Cerebellar nuclear complex (tissue), 1 donor: ENCODE data around the gene OFD1.
"Not testable (repeated sequence)": the region's sequence is repeated elsewhere in the genome, so short reads cannot be mapped to it uniquely, and the experiment has no call there.

ENCODE experiments used
- DNase-seq, 2 experiments: peaks; one replicate each; lab custom pipeline; 2025; lab: John Stamatoyannopoulos, UW

The OFD1 gene

GRCh38 chrX:13702111-13702789 lies 32.3 kb upstream of the OFD1 start:
- no peak for DNase-seq

GRCh38 chrX:13703135-13703534 lies 31.4 kb upstream of the OFD1 start:
- no peak for DNase-seq

- DNase-seq = no peak
Measured at GRCh38 chrX:13703589-13703988, 31.0 kb upstream of the OFD1 start.

GRCh38 chrX:13711141-13711540 lies 23.4 kb upstream of the OFD1 start:
- no peak for DNase-seq

- DNase-seq = no peak
Measured at GRCh38 chrX:13716455-13716854, 18.1 kb upstream of the OFD1 start.

GRCh38 chrX:13716905-13717304 lies 17.6 kb upstream of the OFD1 start:
- no peak for DNase-seq

GRCh38 chrX:13717700-13718472 lies 16.7 kb upstream of the OFD1 start:
- no peak for DNase-seq

- DNase-seq = no peak
Measured at GRCh38 chrX:13719192-13719856, 15.2 kb upstream of the OFD1 start.

GRCh38 chrX:13721371-13721770 lies 13.2 kb upstream of the OFD1 start:
- no peak for DNase-seq

- no peak for DNase-seq
Measured at GRCh38 chrX:13721819-13722519, 12.6 kb upstream of the OFD1 start.

GRCh38 chrX:13724878-13725277 lies 9.7 kb upstream of the OFD1 start:
- DNase-seq = not testable (repeated sequence)

GRCh38 chrX:13726583-13726982 lies 8.0 kb upstream of the OFD1 start:
- DNase-seq = not testable (repeated sequence)

GRCh38 chrX:13730523-13730922 lies 4.0 kb upstream of the OFD1 start:
- DNase-seq = not testable (repeated sequence)

GRCh38 chrX:13732246-13733067 lies 2.1 kb upstream of the OFD1 start:
- DNase-seq = no peak

- no peak for DNase-seq
Measured at GRCh38 chrX:13733506-13733905, 1.0 kb upstream of the OFD1 start.

- no peak for DNase-seq
Measured at GRCh38 chrX:13741695-13742094, 7.1 kb downstream of the OFD1 start.

- DNase-seq = no peak
Measured at GRCh38 chrX:13742397-13743176, 8.0 kb downstream of the OFD1 start.

- DNase-seq = no peak
Measured at GRCh38 chrX:13747836-13748235, 13.3 kb downstream of the OFD1 start.

GRCh38 chrX:13748486-13748885 lies 13.9 kb downstream of the OFD1 start:
- DNase-seq = no peak

GRCh38 chrX:13750204-13750603 lies 15.7 kb downstream of the OFD1 start:
- DNase-seq = no peak

- no peak for DNase-seq
Measured at GRCh38 chrX:13750812-13751211, 16.3 kb downstream of the OFD1 start.
